Endothelial cell (in vitro differentiated cells): ENCODE measurements around the gene HBZ. TPM values are rescaled to one million over a fixed set of nuclear protein-coding genes. Genes with fewer than 3 reads are reported as not detected.
"Not testable (repeated sequence)": the region's sequence is repeated elsewhere in the genome, so short reads cannot be mapped to it uniquely, and the experiment has no call there.

ENCODE experiments used
- DNase-seq: peaks from one replicate; pipeline ENCODE4 v3.0.0; 2021; ENCODE audit warnings: low spot score
- H3K27ac Mint-ChIP-seq: one replicate; pipeline ENCODE4 v1.8.0; 2021; ENCODE audit warnings: mixed read lengths, inconsistent platforms; ENCODE audit not compliant: unreplicated experiment
- H3K27me3 Mint-ChIP-seq: one replicate; pipeline ENCODE4 v1.8.0; 2021; ENCODE audit warnings: mild to moderate bottlenecking, moderate library complexity, mixed read lengths, inconsistent platforms; ENCODE audit not compliant: unreplicated experiment
- H3K36me3 Mint-ChIP-seq: one replicate; pipeline ENCODE4 v1.8.0; 2021; ENCODE audit warnings: mild to moderate bottlenecking, low read depth, mixed read lengths, inconsistent platforms; ENCODE audit not compliant: unreplicated experiment
- H3K4me1 Mint-ChIP-seq: one replicate; pipeline ENCODE4 v1.8.0; 2021; ENCODE audit warnings: mild to moderate bottlenecking, mixed read lengths, inconsistent platforms; ENCODE audit not compliant: unreplicated experiment
- H3K4me3 Mint-ChIP-seq: one replicate; pipeline ENCODE4 v1.8.0; 2021; ENCODE audit warnings: mild to moderate bottlenecking, mixed read lengths, inconsistent platforms; ENCODE audit not compliant: unreplicated experiment
- H3K9me3 Mint-ChIP-seq: one replicate; pipeline ENCODE4 v1.8.0; 2021; ENCODE audit warnings: mixed read lengths, inconsistent platforms; ENCODE audit not compliant: unreplicated experiment
- CTCF ChIP-seq: fragments of 200-600 bp; sonication (generic); IDR thresholded peaks from one replicate; pipeline ENCODE4 v1.5.0; 2021; ENCODE audit warnings: antibody characterized with exemption; ENCODE audit not compliant: unreplicated experiment
- total RNA-seq: library from RNA; stranded (reverse); fragmentation: NEBNext Ultra II Directional; extraction: Animal tissue kit (Norgen Biotek cat#: 25700); gene quantifications from one replicate; pipeline ENCODE4 v1.2.1, GENCODE V29; 2021; ENCODE audit not compliant: unreplicated experiment

The HBZ gene
- total RNA-seq, 1 donor from 2014 or later: not detected

GRCh38 chr16:118857-119256 is 33.6 kb upstream of the HBZ start:
- Mint-ChIP-seq H3K9me3 (no peaks in the 10 kb centered on the region), H3K4me3 (no peak overlapping the region), H3K27me3 (peaks cover 2% of the 10 kb centered on the region), H3K36me3 (peaks cover 22% of the 10 kb centered on the region), H3K27ac (no peak overlapping the region), H3K4me1 (no peaks in the 10 kb centered on the region)
- no peak for TF ChIP-seq CTCF
- DNase-seq: no peak

GRCh38 chr16:119295-119694 is 33.1 kb upstream of the HBZ start:
- H3K4me1 Mint-ChIP-seq: no peaks in the 10 kb centered on the region

GRCh38 chr16:119835-120491 is 32.5 kb upstream of the HBZ start:
- Mint-ChIP-seq H3K4me3 (no peak overlapping the region), H3K27ac (no peak overlapping the region), H3K4me1 (no peaks in the 10 kb centered on the region), H3K27me3 (peaks cover 2% of the 10 kb centered on the region), H3K36me3 (peaks cover 19% of the 10 kb centered on the region), H3K9me3 (no peaks in the 10 kb centered on the region)
- TF ChIP-seq CTCF: no peak
- no peak for DNase-seq

More at GRCh38 chr16:119295-119694, 33.1 kb upstream of the HBZ start:
- no peak for DNase-seq
- Mint-ChIP-seq H3K27ac (no peak overlapping the region), H3K27me3 (peaks cover 2% of the 10 kb centered on the region), H3K9me3 (no peaks in the 10 kb centered on the region), H3K36me3 (peaks cover 20% of the 10 kb centered on the region), H3K4me3 (no peak overlapping the region)
- no peak for TF ChIP-seq CTCF

- no peak overlapping the region for H3K27ac Mint-ChIP-seq
- no peaks in the 10 kb centered on the region for H3K9me3 Mint-ChIP-seq
- no peaks in the 10 kb centered on the region for H3K4me1 Mint-ChIP-seq
- no peak for TF ChIP-seq CTCF
- DNase-seq: no peak
- no peak overlapping the region for H3K4me3 Mint-ChIP-seq
- peaks cover 2% of the 10 kb centered on the region for H3K27me3 Mint-ChIP-seq
- peaks cover 19% of the 10 kb centered on the region for H3K36me3 Mint-ChIP-seq
These were observed 31.7 kb upstream of the HBZ start for GRCh38 chr16:120756-121155.

- Mint-ChIP-seq H3K4me1 (no peaks in the 10 kb centered on the region), H3K9me3 (no peaks in the 10 kb centered on the region), H3K4me3 (no peak overlapping the region), H3K27me3 (peaks cover 2% of the 10 kb centered on the region), H3K36me3 (peaks cover 10% of the 10 kb centered on the region), H3K27ac (no peak overlapping the region)
- TF ChIP-seq CTCF: no peak
- no peak for DNase-seq
These were observed 30.1 kb upstream of the HBZ start for GRCh38 chr16:122361-122760.

- H3K27me3 Mint-ChIP-seq, DNase-seq, H3K9me3 Mint-ChIP-seq, H3K4me1 Mint-ChIP-seq, H3K27ac Mint-ChIP-seq: not testable (repeated sequence)
- peak overlapping the region; percentile 3 for H3K4me3 Mint-ChIP-seq
- H3K36me3 Mint-ChIP-seq: peaks cover 10% of the 10 kb centered on the region
These were observed 28.7 kb upstream of the HBZ start for GRCh38 chr16:123558-124350.
